Measurements from ENCODE around the gene ZHX3.
"Not testable (repeated sequence)": the region's sequence is repeated elsewhere in the genome, so short reads cannot be mapped to it uniquely, and the experiment has no call there.

Gene ZHX3

GRCh38 chr20:41331731-41332130 is 14.2 kb upstream of the ZHX3 start:
- no peak for DNase-seq

- DNase-seq: no peak
Observed at GRCh38 chr20:41330941-41331340, 13.4 kb upstream of the ZHX3 start.

DNA sequence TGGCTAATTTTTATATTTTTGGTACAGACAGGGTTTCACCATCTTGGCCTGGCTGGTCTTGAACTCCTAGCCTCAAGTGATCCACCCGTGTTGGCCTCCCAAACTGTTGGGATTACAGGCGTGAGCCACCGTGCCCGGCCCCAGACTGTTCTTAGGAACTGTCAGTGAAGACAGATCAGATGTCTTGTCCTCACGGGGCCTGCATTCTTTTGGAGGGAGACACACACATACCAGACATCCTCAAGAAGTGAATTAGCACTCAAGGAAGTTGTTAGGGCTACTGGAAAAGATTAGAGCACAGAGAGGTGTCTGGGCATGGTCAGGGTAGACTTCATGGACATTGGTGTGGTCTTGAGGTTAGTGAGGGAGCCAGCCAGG is 12.8 kb upstream of the ZHX3 start:
- no peak for DNase-seq

DNA sequence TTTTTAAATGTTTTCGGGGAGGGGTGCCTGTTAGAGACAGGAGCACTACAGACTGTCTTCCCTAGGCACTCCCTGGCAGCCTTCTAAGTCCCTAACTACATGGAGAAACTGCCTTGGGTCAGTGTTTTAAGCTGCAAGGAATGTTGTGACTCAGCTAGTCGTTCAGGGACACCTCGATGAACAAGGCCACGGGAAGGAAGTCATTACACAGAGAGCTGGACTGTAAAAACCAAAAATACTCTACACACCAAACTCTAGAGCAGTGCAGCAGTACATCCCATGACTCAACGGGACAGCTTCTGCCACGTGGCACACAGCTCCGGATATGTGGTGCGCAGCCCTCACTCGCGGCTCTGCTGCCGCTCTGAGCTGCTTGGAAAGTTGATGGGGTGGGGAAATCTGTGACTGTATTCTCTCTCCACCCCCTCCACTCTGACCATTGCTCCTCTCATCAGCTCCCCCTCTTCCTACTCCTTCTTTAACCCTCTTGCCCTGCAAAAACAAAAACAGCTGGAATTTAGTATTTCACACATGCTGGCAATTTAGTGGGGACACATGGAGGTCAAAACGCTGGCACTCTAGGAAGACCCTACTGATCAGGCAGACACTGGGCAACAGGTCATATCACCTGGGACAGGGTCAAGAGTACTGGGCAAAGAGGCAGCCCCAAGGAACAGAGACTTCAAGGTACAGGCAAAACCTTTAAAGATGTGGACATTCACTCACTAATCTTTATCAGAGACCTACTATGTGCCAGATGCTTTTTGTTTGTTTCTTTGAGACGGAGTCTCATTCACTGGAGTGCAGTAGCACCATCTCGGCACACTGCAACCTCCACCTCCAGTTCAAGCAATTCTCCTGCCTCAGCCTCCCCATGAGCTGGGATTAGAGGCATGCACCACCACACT is 12.2 kb upstream of the ZHX3 start:
- DNase-seq: peak; percentile 97

- DNase-seq: no peak
Observed at GRCh38 chr20:41327178-41327577, 9.6 kb upstream of the ZHX3 start.

- no peak for DNase-seq
Observed at GRCh38 chr20:41320976-41321375, 3.4 kb upstream of the ZHX3 start.

DNA sequence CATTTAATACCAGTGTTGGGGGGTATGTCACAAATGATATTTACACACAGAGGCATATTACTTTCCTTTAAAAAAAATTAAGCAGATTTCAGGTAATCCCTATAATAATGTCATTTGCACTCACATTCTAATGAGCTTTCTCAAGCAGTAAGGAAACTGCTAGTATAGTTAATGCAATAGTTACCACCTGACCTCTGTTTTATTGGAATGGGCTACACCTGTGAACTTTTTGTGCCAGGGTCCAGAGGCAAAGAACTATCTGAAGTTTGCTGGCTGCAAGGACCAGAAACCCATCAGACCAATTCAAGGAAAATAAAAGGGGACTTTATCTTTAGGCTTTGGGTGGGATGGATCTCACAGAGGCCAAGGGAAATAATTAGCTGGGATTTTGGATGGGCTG is 2.9 kb upstream of the ZHX3 start:
- no peak for DNase-seq

GRCh38 chr20:41318271-41318649 is 729 bp upstream of the ZHX3 start:
- no peak for DNase-seq

DNA sequence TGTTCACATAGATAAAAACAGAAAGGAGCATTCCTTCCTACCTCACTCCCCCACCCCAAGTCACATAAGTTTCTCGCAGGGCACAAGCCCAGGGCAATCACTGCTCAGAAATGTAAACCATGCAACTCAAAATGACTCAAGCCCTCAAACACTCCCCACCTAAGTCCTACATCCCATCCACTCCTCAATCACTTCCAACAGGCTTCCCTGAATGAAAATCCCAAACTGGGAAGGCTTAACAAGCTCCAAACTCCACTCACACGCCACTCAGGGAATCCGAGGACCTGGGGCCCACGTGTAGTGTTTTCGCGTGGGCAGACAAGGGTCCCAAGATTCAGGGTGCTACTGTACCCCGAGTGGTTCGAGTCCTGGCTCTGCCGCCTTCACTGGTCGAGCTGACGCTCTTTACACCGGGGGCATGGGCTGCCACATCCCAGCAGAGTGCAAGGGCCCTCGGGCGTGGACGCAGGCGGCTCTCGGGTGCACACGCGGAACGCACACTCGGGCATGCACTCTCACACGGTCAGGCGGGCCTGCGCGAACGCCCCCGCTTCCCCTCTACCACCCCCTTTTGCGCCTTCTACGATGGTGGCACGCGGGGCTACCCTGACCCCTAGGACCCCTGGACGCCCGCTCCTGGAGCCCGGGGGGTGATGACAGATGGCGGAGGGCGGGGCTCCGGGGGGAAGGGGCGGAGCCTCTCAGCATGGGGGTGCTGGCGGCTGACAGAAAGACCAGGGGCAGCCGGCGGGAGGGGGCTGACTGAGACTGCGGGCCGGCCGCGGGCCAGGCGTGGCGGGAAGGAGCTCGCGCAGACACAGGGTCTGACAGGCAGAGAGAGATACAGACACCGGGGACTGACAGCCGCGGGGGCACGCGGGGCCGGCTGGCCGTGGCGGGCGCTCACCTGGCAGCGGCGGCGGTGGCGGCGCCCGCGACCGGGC is 657 bp downstream of the ZHX3 start:
- peak; percentile 69 for DNase-seq

DNA sequence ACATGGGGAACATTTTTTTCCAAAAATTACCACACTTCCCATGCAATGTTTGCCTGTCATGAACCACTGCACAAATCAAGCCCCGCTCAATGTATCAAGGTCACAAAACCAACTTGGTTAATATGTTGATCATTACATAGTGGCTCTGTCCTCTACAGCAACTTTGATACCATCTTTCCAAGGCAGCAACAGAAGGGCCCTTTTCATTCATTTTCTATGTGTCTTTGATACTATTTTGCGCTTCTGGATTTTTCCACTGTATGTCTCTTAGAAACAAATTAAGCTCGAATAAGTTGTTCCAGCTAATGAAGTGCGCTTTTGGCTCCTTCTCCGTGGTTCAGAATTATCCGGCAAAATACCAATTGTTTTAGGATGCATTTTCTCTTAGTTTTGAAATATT is 1.5 kb downstream of the ZHX3 start:
- no peak for DNase-seq

DNA sequence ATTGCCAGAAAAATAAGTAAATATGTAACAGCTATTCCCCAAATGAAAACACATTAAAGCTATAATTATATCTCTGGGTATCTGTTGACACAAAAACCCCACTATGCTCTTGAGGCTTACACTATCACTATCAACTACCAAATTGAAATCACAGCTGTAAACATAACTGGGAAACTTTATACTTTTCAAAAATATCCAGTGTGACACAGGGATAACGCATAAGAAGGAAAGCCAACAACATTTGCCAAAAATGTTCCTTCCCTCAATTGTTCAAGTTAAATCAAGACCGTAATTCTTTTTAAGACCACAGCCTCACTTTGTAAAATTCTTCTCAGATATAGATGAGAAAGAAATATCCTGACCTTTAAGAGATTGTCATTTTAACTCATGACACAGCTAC is 3.1 kb downstream of the ZHX3 start:
- no peak for DNase-seq

DNA sequence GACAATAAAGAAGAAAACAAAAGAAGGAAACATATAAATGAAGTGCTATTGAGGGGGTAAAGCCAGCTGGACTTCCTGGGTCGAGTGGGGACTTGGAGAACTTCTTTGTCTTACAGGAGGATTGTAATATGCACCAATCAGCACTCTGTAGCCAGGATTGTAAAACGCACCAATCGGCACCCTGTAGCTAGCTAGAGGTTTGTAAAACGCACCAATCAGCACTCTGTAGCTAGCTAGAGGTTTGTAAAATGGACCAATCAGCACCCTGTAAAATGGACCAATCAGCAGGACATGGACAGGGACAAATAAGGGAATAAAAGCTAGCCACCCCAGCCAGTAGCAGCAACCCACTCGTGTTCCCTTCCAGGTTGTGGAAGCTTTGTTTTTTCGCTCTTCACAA is 5.5 kb downstream of the ZHX3 start:
- not testable (repeated sequence) for DNase-seq

DNA sequence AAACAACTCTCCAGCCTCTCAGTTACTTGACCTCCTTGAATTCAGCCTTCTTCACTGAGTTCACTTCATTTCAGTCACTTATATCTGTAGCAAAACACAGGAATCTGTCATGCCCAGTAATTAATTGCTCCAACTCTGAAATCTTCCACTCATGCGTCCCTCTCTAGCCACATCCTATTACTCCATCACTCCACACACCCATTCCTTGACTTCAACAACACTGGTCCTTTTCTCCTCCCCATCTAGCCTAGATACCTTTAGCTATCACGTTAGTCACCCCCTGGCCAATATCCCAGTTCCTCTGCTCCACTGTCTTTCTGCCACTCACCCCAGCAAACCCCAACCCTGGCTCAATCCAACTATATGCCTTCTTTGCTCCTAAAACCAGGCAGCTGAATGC is 7.7 kb downstream of the ZHX3 start:
- DNase-seq: no peak

DNA sequence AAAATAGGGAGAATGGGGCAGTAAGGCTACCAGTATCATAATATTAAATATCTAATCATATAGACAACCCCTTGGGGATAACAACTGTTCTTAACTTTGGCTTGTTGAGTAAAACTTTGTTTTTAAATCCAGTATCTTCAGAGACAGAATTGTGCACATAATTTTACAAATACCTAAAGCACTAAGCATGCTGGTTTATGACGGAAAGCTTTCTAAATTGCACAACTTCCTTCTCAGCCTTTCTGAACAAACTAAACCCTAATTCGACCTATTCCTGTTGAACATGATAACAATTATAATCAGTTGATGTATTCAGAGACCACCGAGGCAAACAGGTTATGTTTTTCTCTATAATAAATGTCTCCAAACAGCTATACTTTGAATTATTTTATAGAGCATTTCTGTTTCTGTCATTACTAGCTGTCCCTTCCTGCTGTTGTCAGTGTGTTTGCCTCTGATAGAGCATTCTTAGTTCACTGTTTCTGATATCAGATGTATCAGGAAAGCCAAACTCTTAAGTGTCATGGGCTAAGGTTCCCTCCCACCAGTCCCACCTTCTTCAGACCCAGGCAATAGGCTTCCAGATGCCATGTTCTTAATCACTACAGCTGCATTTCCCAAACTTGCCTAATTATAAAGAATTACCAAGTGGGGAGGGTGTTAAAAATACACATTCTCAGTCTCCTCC is 8.7 kb downstream of the ZHX3 start:
- DNase-seq: no peak

DNA sequence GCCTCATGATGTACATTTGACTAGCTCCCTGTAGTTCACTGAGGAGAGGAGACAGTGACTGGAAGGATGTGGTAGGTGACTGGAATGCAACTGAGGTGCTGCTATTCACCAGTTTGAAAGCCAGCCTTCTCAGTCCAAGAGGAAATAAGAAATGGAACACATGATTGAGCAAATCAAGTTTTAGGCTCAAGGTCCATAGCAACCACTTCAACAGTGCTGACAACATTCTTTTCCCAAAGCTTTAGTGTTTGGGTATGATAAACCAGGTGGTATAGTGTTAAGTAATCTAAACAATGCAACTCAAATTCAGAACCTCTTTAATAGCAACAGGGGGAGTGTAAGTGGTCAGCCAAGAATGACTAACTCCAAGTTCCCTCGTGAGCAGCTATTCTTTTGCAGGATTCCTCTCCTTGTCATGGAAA is 9.2 kb downstream of the ZHX3 start:
- no peak for DNase-seq

DNA sequence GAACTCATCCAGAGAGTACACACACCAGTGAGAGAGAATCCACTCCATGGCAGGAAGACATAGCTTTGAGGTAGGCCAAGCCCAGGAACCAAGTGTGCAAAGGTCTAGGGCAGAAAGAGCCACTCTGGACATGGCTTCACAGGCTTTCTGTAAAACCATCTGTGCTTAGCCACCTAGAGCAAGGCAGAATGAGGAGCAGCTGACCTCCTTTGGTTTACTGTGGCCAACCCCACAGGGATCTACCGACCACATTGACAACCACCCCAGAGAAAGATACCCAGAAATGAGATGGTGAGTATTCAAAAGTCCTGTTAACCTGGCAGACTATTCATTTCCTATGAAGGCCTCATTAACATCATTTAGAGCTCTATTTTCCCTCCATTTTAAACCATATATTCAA is 10.5 kb downstream of the ZHX3 start:
- DNase-seq: no peak

GRCh38 chr20:41306061-41306727 is 11.3 kb downstream of the ZHX3 start:
- DNase-seq: no peak

- no peak for DNase-seq
Observed at GRCh38 chr20:41304424-41305079, 13.0 kb downstream of the ZHX3 start.

DNA sequence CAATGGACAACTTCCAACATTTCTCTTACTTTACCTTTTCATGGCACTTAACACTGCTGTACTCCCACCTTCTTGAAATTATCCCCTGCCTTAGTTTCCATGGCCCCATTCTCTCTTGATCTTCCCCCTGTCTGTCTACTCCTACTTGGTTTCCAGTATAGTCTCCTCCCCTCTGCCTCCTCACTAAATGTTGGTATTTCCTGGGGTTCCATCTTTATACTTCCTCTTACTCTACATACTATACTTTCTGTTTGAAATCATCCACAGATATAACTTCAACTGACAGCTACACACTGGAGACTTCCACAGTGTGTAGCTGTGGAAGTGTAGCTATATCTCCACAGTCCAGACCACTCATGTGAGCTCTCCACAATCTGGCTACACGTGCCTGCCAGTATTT is 13.5 kb downstream of the ZHX3 start:
- no peak for DNase-seq

GRCh38 chr20:41300886-41301285 is 16.6 kb downstream of the ZHX3 start:
- DNase-seq: no peak

DNA sequence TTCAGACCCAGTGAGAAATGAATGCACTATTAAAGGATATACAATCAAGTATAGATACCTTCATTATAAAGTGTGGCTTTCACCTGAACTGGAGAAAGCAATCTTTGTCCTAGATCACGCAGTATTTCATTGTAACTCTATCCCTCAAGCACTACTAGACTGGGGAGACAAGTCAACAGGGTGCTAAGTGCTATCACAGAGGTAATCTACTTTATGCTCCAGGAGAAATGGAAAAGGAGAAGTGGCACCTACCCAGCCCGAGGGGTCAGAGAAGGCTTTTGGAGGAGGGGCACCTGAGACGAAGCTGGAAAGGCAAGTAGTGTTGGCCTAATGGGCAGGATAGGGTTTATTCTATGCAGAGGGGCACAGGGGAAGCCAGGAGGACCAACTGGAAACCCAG is 17.1 kb downstream of the ZHX3 start:
- DNase-seq: no peak

DNA sequence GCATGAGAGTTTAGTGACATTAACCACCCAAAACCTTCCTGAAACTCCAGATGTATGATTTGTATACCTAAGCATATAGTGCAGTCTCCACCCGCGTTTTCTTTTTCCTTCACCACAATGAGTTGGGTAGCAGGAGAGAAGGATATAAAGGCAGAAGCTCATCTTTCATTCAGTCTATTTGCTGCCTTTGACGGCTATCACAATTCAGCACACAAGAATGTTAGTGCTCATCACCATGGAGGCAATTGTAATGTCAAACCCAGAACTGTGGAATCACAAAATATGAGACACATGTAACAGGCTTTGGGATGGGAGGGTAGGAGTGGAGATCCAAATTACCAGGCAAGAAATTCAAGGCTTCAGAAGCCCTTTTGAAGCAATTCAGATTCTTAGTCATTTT is 17.6 kb downstream of the ZHX3 start:
- no peak for DNase-seq

Measured in amniotic stem cell (primary cell).